HTERT RPE-1 (cell line): ENCODE measurements around the gene ETFA.

Experiments used
- in situ Hi-C: fragments of 300-500 bp; cut with MboI; formaldehyde crosslinking; loops from 4 replicates; pipeline ENCODE4 v1.14.3; 2020; ENCODE audit warnings: low sequenced_read_pairs

Gene ETFA

GRCh38 chr15:76223521-76223920 is 87.7 kb downstream of the ETFA start:
- in situ Hi-C loops: no loop called here

- in situ Hi-C loops: no loop called here
Measured at GRCh38 chr15:76222159-76222558, 89.1 kb downstream of the ETFA start.

GRCh38 chr15:76221085-76221767 is 90.0 kb downstream of the ETFA start:
- in situ Hi-C loops: no loop called here

GRCh38 chr15:76217882-76218217 is 93.4 kb downstream of the ETFA start:
- in situ Hi-C loops: no loop called here

- in situ Hi-C loops: no loop called here
Measured at GRCh38 chr15:76217029-76217881, 94.0 kb downstream of the ETFA start.

- in situ Hi-C loops: no loop called here
Measured at GRCh38 chr15:76215634-76216033, 95.6 kb downstream of the ETFA start.

- in situ Hi-C loops: no loop called here
Measured at GRCh38 chr15:76209942-76210341, 101.3 kb downstream of the ETFA start.

- in situ Hi-C loops: no loop called here
Measured at GRCh38 chr15:76209523-76209922, 101.7 kb downstream of the ETFA start.

GRCh38 chr15:76208786-76209424 is 102.4 kb downstream of the ETFA start:
- in situ Hi-C loops: no loop called here

- in situ Hi-C loops: no loop called here
Measured at GRCh38 chr15:76208084-76208785, 103.0 kb downstream of the ETFA start.

- in situ Hi-C loops: no loop called here
Measured at GRCh38 chr15:76206325-76206976, 104.8 kb downstream of the ETFA start.

- in situ Hi-C loops: no loop called here
Measured at GRCh38 chr15:76204916-76205460, 106.3 kb downstream of the ETFA start.

- in situ Hi-C loops: no loop called here
Measured at GRCh38 chr15:76204109-76204845, 107.0 kb downstream of the ETFA start.

GRCh38 chr15:76203346-76204108 is 107.7 kb downstream of the ETFA start:
- in situ Hi-C loops: no loop called here

- in situ Hi-C loops: no loop called here
Measured at GRCh38 chr15:76201536-76202255, 109.6 kb downstream of the ETFA start.

GRCh38 chr15:76200641-76201105 is 110.6 kb downstream of the ETFA start:
- in situ Hi-C loops: no loop called here

- in situ Hi-C loops: no loop called here
Measured at GRCh38 chr15:76200083-76200465, 111.2 kb downstream of the ETFA start.
